WTC11 (cell line): ENCODE measurements around the gene HMGCS2. TPM values are rescaled to one million over a fixed set of nuclear protein-coding genes. Genes with fewer than 3 reads are reported as not detected.
"Not testable (repeated sequence)": the region's sequence is repeated elsewhere in the genome, so short reads cannot be mapped to it uniquely, and the experiment has no call there.

Source experiments
- ATAC-seq: fragments of 200-7000 bp; cut with Tn5 transposase; 2 replicates; pipeline ENCODE4 v1.10.0; 2021; ENCODE audit warnings: mild to moderate bottlenecking, moderate library complexity
- CTCF ChIA-PET: fragments of 300-600 bp; sonication (Branson Sonifier 250); formaldehyde crosslinking; loops from one replicate; lab custom pipeline; 2021; ENCODE audit warnings: antibody characterized with exemption; lab: Charles Lee
- POLR2A ChIA-PET: fragments of 350-600 bp; sonication (Branson Sonifier 250); formaldehyde crosslinking; loops from one replicate; lab custom pipeline; 2021; ENCODE audit warnings: antibody characterized with exemption; lab: Charles Lee
- DNase-seq: peaks from one replicate; pipeline ENCODE4 v3.0.0; 2021; ENCODE audit warnings: low spot score
- H3K27ac Mint-ChIP-seq: 2 replicates; pipeline ENCODE4 v1.8.0; 2021; ENCODE audit warnings: mixed read lengths
- H3K27me3 Mint-ChIP-seq: 2 replicates; pipeline ENCODE4 v1.8.0; 2021; ENCODE audit warnings: low read depth, mild to moderate bottlenecking, moderate library complexity, mixed read lengths
- H3K36me3 Mint-ChIP-seq: 2 replicates; pipeline ENCODE4 v1.8.0; 2021; ENCODE audit warnings: mixed read lengths
- H3K4me1 Mint-ChIP-seq: 2 replicates; pipeline ENCODE4 v1.8.0; 2022; ENCODE audit warnings: mixed read lengths
- H3K4me3 Mint-ChIP-seq: 2 replicates; pipeline ENCODE4 v1.8.0; 2021; ENCODE audit warnings: mild to moderate bottlenecking, moderate library complexity, mixed read lengths
- H3K9me3 Mint-ChIP-seq: 2 replicates; pipeline ENCODE4 v1.8.0; 2021; ENCODE audit warnings: mixed read lengths
- E2F5 ChIP-seq: sonication (generic); formaldehyde crosslinking; IDR thresholded peaks from 2 replicates; pipeline ENCODE4 v1.8.1; 2022; ENCODE audit warnings: mild to moderate bottlenecking, moderate library complexity, missing genetic modification reagents
- GABPB1 ChIP-seq: sonication (generic); formaldehyde crosslinking; IDR thresholded peaks from 2 replicates; pipeline ENCODE4 v1.8.1; 2023; ENCODE audit warnings: mild to moderate bottlenecking, missing genetic modification reagents
- GTF2I ChIP-seq: fragments of 250-450 bp; sonication (Bioruptor Pico); conservative IDR thresholded peaks from 2 replicates; pipeline ENCODE4 v1.4.0; 2021; ENCODE audit warnings: mild to moderate bottlenecking
- HMGXB4 ChIP-seq: sonication (generic); formaldehyde crosslinking; IDR thresholded peaks from 2 replicates; pipeline ENCODE4 v1.8.1; 2023; ENCODE audit warnings: mild to moderate bottlenecking, moderate library complexity, missing genetic modification reagents
- KAT7 ChIP-seq: sonication (generic); formaldehyde crosslinking; IDR thresholded peaks from 2 replicates; pipeline ENCODE4 v1.8.1; 2023; ENCODE audit warnings: missing genetic modification reagents, mild to moderate bottlenecking, borderline replicate concordance
- TCF7 ChIP-seq: sonication (generic); formaldehyde crosslinking; IDR thresholded peaks from 2 replicates; pipeline ENCODE4 v1.8.0; 2022; ENCODE audit warnings: mild to moderate bottlenecking, low read depth, missing genetic modification reagents, moderate library complexity
- TEAD4 ChIP-seq: sonication (generic); formaldehyde crosslinking; IDR thresholded peaks from 2 replicates; pipeline ENCODE4 v1.8.0; 2022; ENCODE audit warnings: mild to moderate bottlenecking, missing genetic modification reagents
- ZNF138 ChIP-seq: sonication (generic); formaldehyde crosslinking; conservative IDR thresholded peaks from 2 replicates; pipeline ENCODE4 v1.8.1; 2022; ENCODE audit warnings: mild to moderate bottlenecking, moderate library complexity, missing genetic modification reagents
- ZNF232 ChIP-seq: sonication (generic); formaldehyde crosslinking; IDR thresholded peaks from 2 replicates; pipeline ENCODE4 v1.8.0; 2022; ENCODE audit warnings: mild to moderate bottlenecking, missing genetic modification reagents
- ZNF263 ChIP-seq: sonication (generic); formaldehyde crosslinking; IDR thresholded peaks from 2 replicates; pipeline ENCODE4 v1.8.1; 2022; ENCODE audit warnings: low read depth, mild to moderate bottlenecking, moderate library complexity, missing genetic modification reagents
- ZNF416 ChIP-seq: fragments of 250-450 bp; sonication (Bioruptor Pico); IDR thresholded peaks from 2 replicates; pipeline ENCODE4 v1.9.0; 2021; ENCODE audit warnings: mild to moderate bottlenecking, inconsistent platforms
- total RNA-seq: library from RNA; stranded (reverse); gene quantifications from 3 replicates; pipeline ENCODE4 v1.2.3, GENCODE V29; 2021
- TF ChIP-seq, protein P1 (sequence below): sonication (generic); formaldehyde crosslinking; IDR thresholded peaks from 2 replicates; pipeline ENCODE4 v1.8.1; 2023; ENCODE audit warnings: mild to moderate bottlenecking, missing genetic modification reagents, borderline replicate concordance
- TF ChIP-seq, protein P2 (sequence below): sonication (generic); formaldehyde crosslinking; IDR thresholded peaks from 2 replicates; pipeline ENCODE4 v1.8.0; 2022; ENCODE audit warnings: mild to moderate bottlenecking, missing genetic modification reagents
- TF ChIP-seq, protein P3 (sequence below): fragments of 250-450 bp; sonication (Bioruptor Pico); conservative IDR thresholded peaks from 2 replicates; pipeline ENCODE4 v1.9.0; 2021; ENCODE audit warnings: mild to moderate bottlenecking

HMGCS2 gene
- total RNA-seq, 1 experiment from 2014 or later: 0.24 TPM

DNA sequence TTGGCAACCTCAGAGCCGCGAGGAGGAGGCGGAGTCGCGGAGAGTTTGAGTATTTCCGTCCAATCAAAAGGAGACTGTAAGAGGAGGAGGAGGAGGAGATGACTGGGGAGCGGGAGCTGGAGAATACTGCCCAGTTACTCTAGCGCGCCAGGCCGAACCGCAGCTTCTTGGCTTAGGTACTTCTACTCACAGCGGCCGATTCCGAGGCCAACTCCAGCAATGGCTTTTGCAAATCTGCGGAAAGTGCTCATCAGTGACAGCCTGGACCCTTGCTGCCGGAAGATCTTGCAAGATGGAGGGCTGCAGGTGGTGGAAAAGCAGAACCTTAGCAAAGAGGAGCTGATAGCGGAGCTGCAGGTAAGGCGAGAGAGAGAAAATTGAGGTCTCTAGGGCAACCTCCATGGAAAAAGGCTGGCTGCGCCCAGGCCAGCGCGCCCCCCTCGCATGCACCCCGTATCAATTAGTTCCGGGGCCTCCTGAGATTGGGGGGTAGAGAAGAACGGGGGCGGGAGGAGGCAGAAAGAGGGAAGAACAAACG, 56.8 kb downstream of the HMGCS2 start, which contains the start of gene PHGDH (continued):
- TF ChIP-seq, protein P1, sequence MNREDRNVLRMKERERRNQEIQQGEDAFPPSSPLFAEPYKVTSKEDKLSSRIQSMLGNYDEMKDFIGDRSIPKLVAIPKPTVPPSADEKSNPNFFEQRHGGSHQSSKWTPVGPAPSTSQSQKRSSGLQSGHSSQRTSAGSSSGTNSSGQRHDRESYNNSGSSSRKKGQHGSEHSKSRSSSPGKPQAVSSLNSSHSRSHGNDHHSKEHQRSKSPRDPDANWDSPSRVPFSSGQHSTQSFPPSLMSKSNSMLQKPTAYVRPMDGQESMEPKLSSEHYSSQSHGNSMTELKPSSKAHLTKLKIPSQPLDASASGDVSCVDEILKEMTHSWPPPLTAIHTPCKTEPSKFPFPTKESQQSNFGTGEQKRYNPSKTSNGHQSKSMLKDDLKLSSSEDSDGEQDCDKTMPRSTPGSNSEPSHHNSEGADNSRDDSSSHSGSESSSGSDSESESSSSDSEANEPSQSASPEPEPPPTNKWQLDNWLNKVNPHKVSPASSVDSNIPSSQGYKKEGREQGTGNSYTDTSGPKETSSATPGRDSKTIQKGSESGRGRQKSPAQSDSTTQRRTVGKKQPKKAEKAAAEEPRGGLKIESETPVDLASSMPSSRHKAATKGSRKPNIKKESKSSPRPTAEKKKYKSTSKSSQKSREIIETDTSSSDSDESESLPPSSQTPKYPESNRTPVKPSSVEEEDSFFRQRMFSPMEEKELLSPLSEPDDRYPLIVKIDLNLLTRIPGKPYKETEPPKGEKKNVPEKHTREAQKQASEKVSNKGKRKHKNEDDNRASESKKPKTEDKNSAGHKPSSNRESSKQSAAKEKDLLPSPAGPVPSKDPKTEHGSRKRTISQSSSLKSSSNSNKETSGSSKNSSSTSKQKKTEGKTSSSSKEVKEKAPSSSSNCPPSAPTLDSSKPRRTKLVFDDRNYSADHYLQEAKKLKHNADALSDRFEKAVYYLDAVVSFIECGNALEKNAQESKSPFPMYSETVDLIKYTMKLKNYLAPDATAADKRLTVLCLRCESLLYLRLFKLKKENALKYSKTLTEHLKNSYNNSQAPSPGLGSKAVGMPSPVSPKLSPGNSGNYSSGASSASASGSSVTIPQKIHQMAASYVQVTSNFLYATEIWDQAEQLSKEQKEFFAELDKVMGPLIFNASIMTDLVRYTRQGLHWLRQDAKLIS: peak; percentile 62; the same call in 1 of the 2 replicates
- no peak for TF ChIP-seq TEAD4 (CRISPR knock-in tag)
- no peak for TF ChIP-seq E2F5 (CRISPR knock-in tag)
- TF ChIP-seq, protein P2, sequence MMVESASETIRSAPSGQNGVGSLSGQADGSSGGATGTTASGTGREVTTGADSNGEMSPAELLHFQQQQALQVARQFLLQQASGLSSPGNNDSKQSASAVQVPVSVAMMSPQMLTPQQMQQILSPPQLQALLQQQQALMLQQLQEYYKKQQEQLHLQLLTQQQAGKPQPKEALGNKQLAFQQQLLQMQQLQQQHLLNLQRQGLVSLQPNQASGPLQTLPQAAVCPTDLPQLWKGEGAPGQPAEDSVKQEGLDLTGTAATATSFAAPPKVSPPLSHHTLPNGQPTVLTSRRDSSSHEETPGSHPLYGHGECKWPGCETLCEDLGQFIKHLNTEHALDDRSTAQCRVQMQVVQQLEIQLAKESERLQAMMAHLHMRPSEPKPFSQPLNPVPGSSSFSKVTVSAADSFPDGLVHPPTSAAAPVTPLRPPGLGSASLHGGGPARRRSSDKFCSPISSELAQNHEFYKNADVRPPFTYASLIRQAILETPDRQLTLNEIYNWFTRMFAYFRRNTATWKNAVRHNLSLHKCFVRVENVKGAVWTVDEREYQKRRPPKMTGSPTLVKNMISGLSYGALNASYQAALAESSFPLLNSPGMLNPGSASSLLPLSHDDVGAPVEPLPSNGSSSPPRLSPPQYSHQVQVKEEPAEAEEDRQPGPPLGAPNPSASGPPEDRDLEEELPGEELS (CRISPR knock-in tag): no peak
- TF ChIP-seq ZNF138 (CRISPR knock-in tag): no peak
- TF ChIP-seq ZNF416 (CRISPR knock-in tag): peak; percentile 63; the same call in 1 of the 2 replicates
- TF ChIP-seq KAT7 (CRISPR knock-in tag): peak; percentile 87; the same call in 1 of the 2 replicates
- 0 out of 2 replicates have a peak, but pooled peaks have one; percentile 67 for TF ChIP-seq HMGXB4 (CRISPR knock-in tag)
- no peak for TF ChIP-seq ZNF263 (CRISPR knock-in tag)
- no peak for TF ChIP-seq TCF7 (CRISPR knock-in tag)
- TF ChIP-seq GABPB1 (CRISPR knock-in tag): 0 out of 2 replicates have a peak, but pooled peaks have one; percentile 29
- peak; percentile 43; the same call in 1 of the 2 replicates for TF ChIP-seq ZNF232 (CRISPR knock-in tag)

- ChIA-PET CTCF (interaction anchor here (1.2 to 4.7 kb wide), 6 partner anchors 23 to 100 kb away, joined by 5 to 39 read pairs (median 12); partner anchors contain the start of gene ZNF697), POLR2A (interaction anchor here (0.8 to 3.3 kb wide), 14 partner anchors 13 to 98 kb away, joined by 3 to 22 read pairs (median 4); no protein-coding TSS in a partner anchor)
- not testable (repeated sequence) for H3K36me3 Mint-ChIP-seq
Measured at GRCh38 chr1:119711356-119711803, 57.3 kb downstream of the HMGCS2 start.

DNA sequence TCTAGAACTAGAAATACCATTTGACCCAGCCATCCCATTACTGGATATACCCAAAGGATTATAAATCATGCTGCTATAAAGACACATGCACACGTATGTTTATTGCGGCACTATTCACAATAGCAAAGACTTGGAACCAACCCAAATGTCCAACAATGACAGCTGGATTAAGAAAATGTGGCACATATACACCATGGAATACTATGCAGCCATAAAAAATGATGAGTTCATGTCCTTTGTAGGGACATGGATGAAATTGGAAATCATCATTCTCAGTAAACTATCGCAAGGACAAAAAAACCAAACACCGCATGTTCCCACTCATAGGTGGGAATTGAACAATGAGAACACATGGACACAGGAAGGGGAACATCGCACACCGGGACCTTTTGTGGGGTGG, 62.1 kb downstream of the HMGCS2 start:
- CTCF ChIA-PET, DNase-seq, H3K4me1 Mint-ChIP-seq, POLR2A ChIA-PET, H3K27ac Mint-ChIP-seq, H3K4me3 Mint-ChIP-seq, H3K27me3 Mint-ChIP-seq, ATAC-seq: not testable (repeated sequence)
- Mint-ChIP-seq H3K9me3 (peaks cover 15% of the 10 kb centered on the region), H3K36me3 (peaks cover 15% of the 10 kb centered on the region)

More at GRCh38 chr1:119711356-119711803, 57.3 kb downstream of the HMGCS2 start:
- DNase-seq, H3K9me3 Mint-ChIP-seq, ATAC-seq: not testable (repeated sequence)
- peak overlapping the region; percentile 98 for H3K4me3 Mint-ChIP-seq
- peak overlapping the region; percentile 99 for H3K27ac Mint-ChIP-seq
- H3K4me1 Mint-ChIP-seq: peaks cover 40% of the 10 kb centered on the region
- TF ChIP-seq GTF2I: peak; percentile 83; the same call in 1 of the 2 replicates
- TF ChIP-seq, protein P3, sequence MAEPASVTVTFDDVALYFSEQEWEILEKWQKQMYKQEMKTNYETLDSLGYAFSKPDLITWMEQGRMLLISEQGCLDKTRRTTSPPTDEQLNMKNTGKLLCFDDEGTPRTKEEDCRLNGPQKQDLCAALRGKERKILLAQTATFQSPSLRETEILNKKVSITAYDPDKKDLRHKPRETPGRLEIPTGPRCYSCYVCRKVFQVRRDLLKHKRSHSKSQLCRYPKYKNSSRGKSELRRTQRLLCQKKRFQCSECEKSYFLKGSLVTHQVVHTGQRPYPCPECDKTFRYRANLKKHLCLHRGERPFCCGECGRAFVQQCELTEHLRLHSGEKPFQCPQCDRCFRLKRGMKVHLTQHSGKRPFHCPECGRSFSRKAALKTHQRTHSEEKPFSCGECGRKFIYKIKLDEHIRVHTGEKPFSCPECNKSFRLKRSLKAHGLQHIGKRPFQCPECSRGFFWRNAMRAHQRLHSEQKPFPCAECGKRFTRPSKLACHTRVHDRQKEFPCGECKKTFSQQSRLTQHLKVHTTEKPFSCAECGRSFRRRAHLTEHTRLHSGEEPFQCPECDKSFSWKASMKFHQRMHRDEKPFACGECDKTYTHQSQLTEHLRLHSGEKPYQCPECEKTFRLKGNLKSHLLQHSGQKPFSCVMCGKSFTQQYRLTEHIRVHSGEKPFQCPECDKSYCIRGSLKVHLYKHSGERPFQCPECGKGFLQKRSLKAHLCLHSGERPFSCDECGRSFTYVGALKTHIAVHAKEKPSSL (CRISPR knock-in tag): 0 out of 2 replicates have a peak, but pooled peaks have one; percentile 33
- TF ChIP-seq, all 79 proteins: peak for 2; not testable (repeated sequence) for 77
- not testable (repeated sequence) for H3K27me3 Mint-ChIP-seq
